ENCODE results near the gene EPHA2. TPM values are rescaled to one million over a fixed set of nuclear protein-coding genes. Genes with fewer than 3 reads are reported as not detected.

Gene EPHA2
- total and polyA plus RNA-seq, 5 experiments from 2014 or later, result not detected

DNA sequence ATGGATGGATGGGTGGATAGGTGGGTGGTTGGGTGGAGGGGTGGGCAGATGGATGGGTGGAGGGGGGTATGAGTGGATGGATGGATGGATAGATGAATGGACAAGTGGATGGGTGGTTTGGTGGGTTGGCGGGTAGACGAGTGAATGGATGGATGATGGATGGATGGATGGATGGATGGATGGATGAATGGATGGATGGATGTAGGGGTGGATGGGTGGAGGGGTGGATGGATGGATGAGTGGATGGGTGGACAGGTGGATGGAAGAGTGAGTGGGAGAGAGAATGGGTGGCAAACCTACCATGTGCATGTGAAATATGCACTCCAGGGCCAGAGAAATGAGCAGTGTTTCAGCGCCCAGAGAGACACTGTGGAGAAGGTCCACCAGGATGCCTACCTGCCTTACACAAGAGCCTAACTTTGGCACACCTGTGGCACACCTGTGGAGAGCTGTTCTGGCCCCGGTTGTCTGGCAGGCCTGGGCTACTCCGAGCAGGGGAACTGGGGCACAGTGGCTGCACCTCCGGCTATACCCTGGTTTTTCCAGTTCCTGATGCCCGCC, 12.8 kb downstream of the EPHA2 start:
- ATAC-seq (no peak), DNase-seq (no peak)
- Mint-ChIP-seq H3K9me3 (no peaks in the 10 kb centered on the region), H3K27ac (no peak overlapping the region), H3K36me3 (no peaks in the 10 kb centered on the region), H3K4me1 (peaks cover 0 to 18% (median 10%) of the 10 kb centered on the region in 4 donors), H3K4me3 (no peak overlapping the region), H3K27me3 (peaks cover 0 to 4% (median 0%) of the 10 kb centered on the region in 5 donors)
- POLR2A ChIA-PET, result interaction anchor here (0.5 kb wide), 1 partner anchor 300 kb away, joined by 4 read pairs; no protein-coding TSS in a partner anchor

DNA sequence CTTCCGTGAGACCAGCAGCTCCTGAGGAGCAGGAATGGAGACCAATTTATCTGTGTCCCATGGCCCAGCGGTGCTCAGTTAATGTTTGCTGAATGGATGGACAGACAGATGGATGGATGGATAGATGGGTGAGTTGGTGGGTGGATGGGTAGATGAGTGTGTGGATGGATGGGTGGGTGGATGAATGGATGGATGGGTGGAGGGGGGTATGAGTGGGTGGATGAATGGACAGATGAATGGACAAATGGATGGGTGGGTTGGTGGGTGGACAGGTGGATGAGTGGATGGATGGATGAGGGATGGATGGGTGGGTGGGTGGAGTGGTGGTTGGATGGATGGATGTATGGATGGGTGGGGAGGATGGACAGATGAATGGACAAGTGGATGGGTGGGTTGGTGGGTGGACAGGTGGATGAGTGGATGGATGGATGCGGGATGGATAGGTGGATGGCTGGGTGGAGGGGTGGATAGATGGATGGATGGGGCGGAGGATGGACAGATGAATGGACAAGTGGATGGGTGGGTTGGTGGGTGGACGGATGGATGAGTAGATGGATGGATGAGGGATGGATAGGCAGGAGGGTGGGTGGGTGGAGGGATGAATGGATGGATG, 13.4 kb downstream of the EPHA2 start:
- Mint-ChIP-seq H3K36me3 (no peaks in the 10 kb centered on the region), H3K4me3 (no peak overlapping the region), H3K27me3 (peaks cover 0 to 4% (median 0%) of the 10 kb centered on the region in 5 donors), H3K27ac (no peak overlapping the region), H3K9me3 (no peaks in the 10 kb centered on the region), H3K4me1 (peaks cover 0 to 18% (median 10%) of the 10 kb centered on the region in 4 donors)
- POLR2A ChIA-PET, result no interaction called here
- ATAC-seq, result no peak
- DNase-seq, result no peak

GRCh38 chr1:16141573-16142336, 14.1 kb downstream of the EPHA2 start:
- Mint-ChIP-seq H3K9me3 (no peaks in the 10 kb centered on the region), H3K4me1 (peaks cover 0 to 18% (median 10%) of the 10 kb centered on the region in 4 donors), H3K4me3 (no peak overlapping the region), H3K27ac (no peak overlapping the region), H3K27me3 (peaks cover 0 to 4% (median 0%) of the 10 kb centered on the region in 5 donors), H3K36me3 (no peaks in the 10 kb centered on the region)
- DNase-seq (no peak), ATAC-seq (no peak)
- POLR2A ChIA-PET, result no interaction called here

- POLR2A ChIA-PET, result interaction anchor here (1.4 kb wide), 1 partner anchor 11 kb away, joined by 3 read pairs; no protein-coding TSS in a partner anchor
- no peak overlapping the region for H3K4me3 Mint-ChIP-seq
- ATAC-seq, result no peak
- no peaks in the 10 kb centered on the region for H3K9me3 Mint-ChIP-seq
- no peak overlapping the region for H3K27ac Mint-ChIP-seq
- H3K4me1 Mint-ChIP-seq, result peaks cover 0 to 18% (median 10%) of the 10 kb centered on the region in 4 donors
- H3K36me3 Mint-ChIP-seq, result no peaks in the 10 kb centered on the region
- no peak for DNase-seq
- H3K27me3 Mint-ChIP-seq, result peaks cover 0 to 4% (median 0%) of the 10 kb centered on the region in 5 donors
Observed at GRCh38 chr1:16140068-16140596, 15.7 kb downstream of the EPHA2 start.

DNA sequence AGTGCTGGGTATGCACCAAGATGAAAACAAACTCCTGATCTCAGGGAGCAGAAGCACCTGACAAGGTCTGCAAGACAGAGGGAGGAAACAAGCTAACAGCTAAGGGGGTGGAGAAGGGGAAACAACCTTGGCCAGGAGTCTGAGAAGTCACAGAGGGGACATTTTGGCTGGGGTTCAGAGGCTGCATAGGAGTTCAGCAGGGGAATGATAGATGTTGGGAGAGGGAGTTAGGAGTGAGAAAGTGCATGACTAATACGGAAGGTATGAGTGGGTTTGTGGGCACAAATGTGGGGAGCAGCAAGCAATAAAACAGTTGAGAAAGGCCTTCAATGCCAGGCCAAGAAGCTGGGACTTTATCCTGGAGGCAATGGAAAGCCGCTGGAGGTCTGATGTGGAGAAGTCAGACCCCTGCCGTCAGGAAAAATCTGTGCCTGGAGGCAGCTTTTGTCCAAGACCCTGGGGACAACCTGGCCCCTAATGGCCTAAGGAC, 16.4 kb downstream of the EPHA2 start:
- DNase-seq, result no peak
- peaks cover 0 to 4% (median 0%) of the 10 kb centered on the region in 5 donors for H3K27me3 Mint-ChIP-seq
- no peaks in the 10 kb centered on the region for H3K36me3 Mint-ChIP-seq
- peak overlapping the region in 1 of 10 donors; percentile 47 for H3K27ac Mint-ChIP-seq
- H3K9me3 Mint-ChIP-seq, result no peaks in the 10 kb centered on the region
- no peak overlapping the region for H3K4me3 Mint-ChIP-seq
- no peak for ATAC-seq
- POLR2A ChIA-PET, result no interaction called here
- peaks cover 0 to 18% (median 10%) of the 10 kb centered on the region in 4 donors for H3K4me1 Mint-ChIP-seq

- ATAC-seq, result no peak
- H3K36me3 Mint-ChIP-seq, result no peaks in the 10 kb centered on the region
- H3K9me3 Mint-ChIP-seq, result no peaks in the 10 kb centered on the region
- peaks cover 0 to 4% (median 0%) of the 10 kb centered on the region in 5 donors for H3K27me3 Mint-ChIP-seq
- H3K27ac Mint-ChIP-seq, result no peak overlapping the region
- H3K4me1 Mint-ChIP-seq, result peaks cover 0 to 18% (median 10%) of the 10 kb centered on the region in 4 donors
- H3K4me3 Mint-ChIP-seq, result no peak overlapping the region
- POLR2A ChIA-PET, result no interaction called here
- DNase-seq, result no peak
Observed at GRCh38 chr1:16138772-16139221, 17.1 kb downstream of the EPHA2 start.

GRCh38 chr1:16137890-16138467, 17.9 kb downstream of the EPHA2 start:
- no peak for DNase-seq
- Mint-ChIP-seq H3K4me3 (no peak overlapping the region), H3K27me3 (peaks cover 0 to 4% (median 0%) of the 10 kb centered on the region in 5 donors), H3K36me3 (no peaks in the 10 kb centered on the region), H3K4me1 (peaks cover 0 to 18% (median 10%) of the 10 kb centered on the region in 4 donors), H3K27ac (no peak overlapping the region), H3K9me3 (no peaks in the 10 kb centered on the region)
- ATAC-seq, result no peak
- POLR2A ChIA-PET, result no interaction called here

- no peaks in the 10 kb centered on the region for H3K9me3 Mint-ChIP-seq
- no peak overlapping the region for H3K27ac Mint-ChIP-seq
- no peaks in the 10 kb centered on the region for H3K36me3 Mint-ChIP-seq
- H3K4me1 Mint-ChIP-seq, result no peaks in the 10 kb centered on the region
- H3K4me3 Mint-ChIP-seq, result no peak overlapping the region
- ATAC-seq, result no peak
- no peak for DNase-seq
- no peaks in the 10 kb centered on the region for H3K27me3 Mint-ChIP-seq
- POLR2A ChIA-PET, result no interaction called here
Observed at GRCh38 chr1:16135501-16135900, 20.4 kb downstream of the EPHA2 start.

DNA sequence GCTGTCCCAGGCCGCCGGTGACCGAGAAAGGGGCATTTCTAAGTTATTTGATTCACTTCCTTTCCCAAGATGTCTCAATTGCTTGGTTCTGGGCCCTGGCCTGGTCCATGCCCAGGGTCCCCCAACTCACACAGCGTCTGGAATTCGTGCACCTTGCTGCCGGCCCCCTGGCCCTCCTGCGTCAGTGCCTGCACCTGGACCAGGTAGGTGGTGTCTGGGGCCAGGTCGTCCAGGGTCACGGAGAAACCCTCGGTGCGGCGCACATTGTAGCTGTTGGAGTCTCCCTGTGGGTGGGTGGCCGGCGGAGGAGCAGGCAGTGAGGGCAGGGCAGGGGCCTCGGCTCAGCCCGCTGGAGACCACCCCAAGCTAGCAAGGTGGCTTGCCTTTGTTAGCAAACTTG, 21.0 kb downstream of the EPHA2 start:
- no peak overlapping the region for H3K4me3 Mint-ChIP-seq
- no peak for DNase-seq
- no peaks in the 10 kb centered on the region for H3K9me3 Mint-ChIP-seq
- no peaks in the 10 kb centered on the region for H3K27me3 Mint-ChIP-seq
- H3K27ac Mint-ChIP-seq, result no peak overlapping the region
- POLR2A ChIA-PET, result no interaction called here
- ATAC-seq, result no peak
- no peaks in the 10 kb centered on the region for H3K36me3 Mint-ChIP-seq
- H3K4me1 Mint-ChIP-seq, result no peaks in the 10 kb centered on the region

GRCh38 chr1:16134066-16134801, 21.6 kb downstream of the EPHA2 start:
- DNase-seq (no peak), ATAC-seq (no peak)
- Mint-ChIP-seq H3K9me3 (no peaks in the 10 kb centered on the region), H3K4me1 (no peaks in the 10 kb centered on the region), H3K36me3 (no peaks in the 10 kb centered on the region), H3K4me3 (no peak overlapping the region), H3K27ac (peak overlapping the region in 2 of 10 donors; percentile 15 to 24), H3K27me3 (no peaks in the 10 kb centered on the region)
- POLR2A ChIA-PET, result no interaction called here

- no peak for ATAC-seq
- Mint-ChIP-seq H3K9me3 (no peaks in the 10 kb centered on the region), H3K27me3 (no peaks in the 10 kb centered on the region), H3K27ac (no peak overlapping the region), H3K36me3 (no peaks in the 10 kb centered on the region), H3K4me1 (no peaks in the 10 kb centered on the region), H3K4me3 (no peak overlapping the region)
- POLR2A ChIA-PET, result no interaction called here
- no peak for DNase-seq
Observed at GRCh38 chr1:16133007-16133961, 22.6 kb downstream of the EPHA2 start.

Data from naive thymus-derived CD8-positive, alpha-beta T cell (primary cell).